HEK293 (cell line): ENCODE results near the gene WDR13.
A peak's percentile ranks its signal among the peaks of the same experiment; 100 is the strongest.

ENCODE experiments used
- HIC1 ChIP-seq: fragments of 450-650 bp; formaldehyde crosslinking; IDR thresholded peaks from 2 replicates; pipeline ENCODE4 v1.5.1; 2016; ENCODE audit warnings: missing biosample characterization, missing genetic modification characterization
- IKZF3 ChIP-seq: fragments of 450-650 bp; IDR thresholded peaks from 2 replicates; pipeline ENCODE4 v1.5.0; 2018; ENCODE audit warnings: missing biosample characterization, mild to moderate bottlenecking, missing genetic modification characterization, moderate library complexity
- KLF16 ChIP-seq: fragments of 450-650 bp; formaldehyde crosslinking; IDR thresholded peaks from 2 replicates; pipeline ENCODE4 v1.5.1; 2017; ENCODE audit warnings: missing biosample characterization, missing genetic modification characterization
- KLF8 ChIP-seq: fragments of 450-650 bp; formaldehyde crosslinking; IDR thresholded peaks from 2 replicates; pipeline ENCODE4 v1.5.1; 2016; ENCODE audit warnings: missing biosample characterization, missing genetic modification characterization
- PBX3 ChIP-seq: sonication (generic); formaldehyde crosslinking; IDR thresholded peaks from 2 replicates; pipeline ENCODE4 v1.8.1; 2022; ENCODE audit warnings: mild to moderate bottlenecking, moderate library complexity, missing genetic modification reagents
- SP7 ChIP-seq: fragments of 450-650 bp; formaldehyde crosslinking; IDR thresholded peaks from 2 replicates; pipeline ENCODE4 v1.5.1; 2016; ENCODE audit warnings: missing biosample characterization, missing genetic modification characterization
- TCF7L2 ChIP-seq: IDR thresholded peaks from 2 replicates; pipeline ENCODE4 v1.6.1; 2011; ENCODE audit warnings: low read depth, mild to moderate bottlenecking, inconsistent platforms, low read length, moderate library complexity, borderline replicate concordance
- ZBTB8A ChIP-seq: fragments of 450-650 bp; formaldehyde crosslinking; IDR thresholded peaks from 2 replicates; pipeline ENCODE4 v1.5.1; 2016; ENCODE audit warnings: missing biosample characterization, missing genetic modification characterization
- ZFP3 ChIP-seq: fragments of 450-650 bp; formaldehyde crosslinking; IDR thresholded peaks from 2 replicates; pipeline ENCODE4 v1.5.1; 2016; ENCODE audit warnings: low read depth, missing biosample characterization, missing genetic modification characterization
- ZFP69B ChIP-seq: fragments of 450-650 bp; formaldehyde crosslinking; IDR thresholded peaks from 2 replicates; pipeline ENCODE4 v1.5.1; 2016; ENCODE audit warnings: missing biosample characterization, missing genetic modification characterization
- ZNF148 ChIP-seq: fragments of 450-650 bp; formaldehyde crosslinking; IDR thresholded peaks from 2 replicates; pipeline ENCODE4 v1.5.0; 2017; ENCODE audit warnings: missing biosample characterization, missing genetic modification characterization, borderline replicate concordance
- ZNF157 ChIP-seq: fragments of 450-650 bp; formaldehyde crosslinking; IDR thresholded peaks from 2 replicates; pipeline ENCODE4 v1.5.1; 2016; ENCODE audit warnings: missing biosample characterization, missing genetic modification characterization
- ZNF169 ChIP-seq: fragments of 450-650 bp; formaldehyde crosslinking; IDR thresholded peaks from 2 replicates; pipeline ENCODE4 v1.5.1; 2016; ENCODE audit warnings: missing biosample characterization, missing genetic modification characterization
- ZNF223 ChIP-seq: fragments of 450-650 bp; formaldehyde crosslinking; IDR thresholded peaks from 2 replicates; pipeline ENCODE4 v1.5.1; 2016; ENCODE audit warnings: missing biosample characterization, missing genetic modification characterization
- ZNF23 ChIP-seq: fragments of 450-650 bp; formaldehyde crosslinking; IDR thresholded peaks from 2 replicates; pipeline ENCODE4 v1.5.1; 2016; ENCODE audit warnings: missing biosample characterization, missing genetic modification characterization, borderline replicate concordance
- ZNF266 ChIP-seq: fragments of 450-650 bp; formaldehyde crosslinking; IDR thresholded peaks from 2 replicates; pipeline ENCODE4 v1.5.1; 2016; ENCODE audit warnings: missing biosample characterization, missing genetic modification characterization, low read depth
- ZNF274 ChIP-seq, 2 experiments: fragments of 200-500 bp in 1 of 2; fragments of 450-650 bp in 1 of 2; sonication (Bioruptor generic) in 1 of 2; formaldehyde crosslinking in 1 of 2; IDR thresholded peaks; 2 replicates each; pipeline versions ENCODE4 v1.5.1 to v1.6.1; 2014 to 2016; ENCODE audit warnings: borderline replicate concordance in 1 of 2, inconsistent platforms in 1 of 2, low read length in 1 of 2, missing biosample characterization in 1 of 2, missing genetic modification characterization in 1 of 2
- ZNF324 ChIP-seq: fragments of 450-650 bp; formaldehyde crosslinking; IDR thresholded peaks from 2 replicates; pipeline ENCODE4 v1.5.1; 2016; ENCODE audit warnings: missing biosample characterization, missing genetic modification characterization
- ZNF366 ChIP-seq: fragments of 450-650 bp; formaldehyde crosslinking; conservative IDR thresholded peaks from 2 replicates; pipeline ENCODE4 v1.5.1; 2016; ENCODE audit warnings: missing biosample characterization, missing genetic modification characterization
- ZNF391 ChIP-seq: fragments of 450-650 bp; formaldehyde crosslinking; IDR thresholded peaks from 2 replicates; pipeline ENCODE4 v1.5.1; 2016; ENCODE audit warnings: low read depth, missing biosample characterization, missing genetic modification characterization, borderline replicate concordance
- ZNF449 ChIP-seq: fragments of 450-650 bp; formaldehyde crosslinking; IDR thresholded peaks from 2 replicates; pipeline ENCODE4 v1.5.1; 2017; ENCODE audit warnings: missing biosample characterization, mild to moderate bottlenecking, missing genetic modification characterization, moderate library complexity
- ZNF48 ChIP-seq: fragments of 450-650 bp; formaldehyde crosslinking; IDR thresholded peaks from 2 replicates; pipeline ENCODE4 v1.5.1; 2016; ENCODE audit warnings: missing biosample characterization, missing genetic modification characterization
- ZNF530 ChIP-seq: fragments of 450-650 bp; formaldehyde crosslinking; IDR thresholded peaks from 2 replicates; pipeline ENCODE4 v1.5.1; 2016; ENCODE audit warnings: low read depth, missing biosample characterization, missing genetic modification characterization
- ZNF610 ChIP-seq: fragments of 450-650 bp; formaldehyde crosslinking; IDR thresholded peaks from 2 replicates; pipeline ENCODE4 v1.5.1; 2016; ENCODE audit warnings: missing biosample characterization, missing genetic modification characterization, borderline replicate concordance
- ZNF624 ChIP-seq: fragments of 450-650 bp; formaldehyde crosslinking; IDR thresholded peaks from 2 replicates; pipeline ENCODE4 v1.5.1; 2017; ENCODE audit warnings: missing biosample characterization, missing genetic modification characterization
- ZNF654 ChIP-seq: fragments of 450-650 bp; formaldehyde crosslinking; IDR thresholded peaks from 2 replicates; pipeline ENCODE4 v1.5.1; 2016; ENCODE audit warnings: low read depth, missing biosample characterization, missing genetic modification characterization
- ZNF704 ChIP-seq: fragments of 450-650 bp; formaldehyde crosslinking; IDR thresholded peaks from 2 replicates; pipeline ENCODE4 v1.5.1; 2016; ENCODE audit warnings: missing biosample characterization, missing genetic modification characterization
- ZNF768 ChIP-seq: fragments of 450-650 bp; formaldehyde crosslinking; IDR thresholded peaks from 2 replicates; pipeline ENCODE4 v1.5.1; 2018; ENCODE audit warnings: missing biosample characterization, mild to moderate bottlenecking, missing genetic modification characterization
- ZNF776 ChIP-seq: fragments of 450-650 bp; formaldehyde crosslinking; IDR thresholded peaks from 2 replicates; pipeline ENCODE4 v1.5.0; 2017; ENCODE audit warnings: missing biosample characterization, missing genetic modification characterization, borderline replicate concordance
- ZNF777 ChIP-seq: fragments of 450-650 bp; formaldehyde crosslinking; IDR thresholded peaks from 2 replicates; pipeline ENCODE4 v1.5.1; 2017; ENCODE audit warnings: missing biosample characterization, missing genetic modification characterization, borderline replicate concordance
- ZSCAN30 ChIP-seq: fragments of 450-650 bp; IDR thresholded peaks from 2 replicates; pipeline ENCODE4 v1.5.1; 2018; ENCODE audit warnings: missing biosample characterization, mild to moderate bottlenecking, missing genetic modification characterization, moderate library complexity

Gene WDR13

GRCh38 chrX:48597353-48598264 is at the start of gene WDR13 (continued):
- no peak for TF ChIP-seq ZFP3 (tag by site-specific recombination)
- TF ChIP-seq ZNF266 (tag by site-specific recombination), result no peak
- TF ChIP-seq TCF7L2, result no peak
- TF ChIP-seq ZNF48 (tag by site-specific recombination), result no peak
- TF ChIP-seq ZNF223, result no peak
- peak; percentile 22; the same call in 1 of the 2 replicates for TF ChIP-seq ZFP69B (tag by site-specific recombination)
- TF ChIP-seq ZNF624 (tag by site-specific recombination), result no peak
- TF ChIP-seq ZNF169 (tag by site-specific recombination), result no peak
- TF ChIP-seq PBX3 (CRISPR knock-in tag), result no peak
- peak; percentile 70 for TF ChIP-seq ZSCAN30
- 0 out of 2 replicates have a peak, but pooled peaks have one; percentile 78 for TF ChIP-seq ZNF391 (tag by site-specific recombination)
- TF ChIP-seq ZNF530 (tag by site-specific recombination), result no peak
- TF ChIP-seq ZNF274 (IDR thresholded peaks at IDR 0.05; ENCODE audit: low read length), result no peak
- TF ChIP-seq ZNF274 (tag by site-specific recombination; IDR thresholded peaks at IDR 0.05; ENCODE audit: borderline replicate concordance), result no peak
- peak; percentile 59 for TF ChIP-seq ZBTB8A (tag by site-specific recombination)
- TF ChIP-seq ZNF776, result no peak
- peak; percentile 87 for TF ChIP-seq IKZF3
- no peak for TF ChIP-seq ZNF23
- TF ChIP-seq KLF16, result peak; percentile 64
- TF ChIP-seq KLF8, result peak; percentile 96
- TF ChIP-seq ZNF324, result peak; percentile 27
- no peak for TF ChIP-seq ZNF148 (tag by site-specific recombination)
- peak; percentile 96 for TF ChIP-seq ZNF366 (tag by site-specific recombination)
- TF ChIP-seq ZNF768 (tag by site-specific recombination), result no peak; the same call in 1 of the 2 replicates
- TF ChIP-seq HIC1, result peak; percentile 98
- TF ChIP-seq ZNF610 (tag by site-specific recombination), result no peak; the same call in 1 of the 2 replicates
- TF ChIP-seq ZNF777, result no peak
- TF ChIP-seq ZNF654 (tag by site-specific recombination), result no peak
- no peak for TF ChIP-seq ZNF449
- TF ChIP-seq ZNF157 (tag by site-specific recombination), result no peak
- peak; percentile 72 for TF ChIP-seq SP7 (tag by site-specific recombination)
- TF ChIP-seq ZNF704 (tag by site-specific recombination), result no peak
